Measurements from ENCODE around the gene DCANP1. TPM values are rescaled to one million over a fixed set of nuclear protein-coding genes. Genes with fewer than 3 reads are reported as not detected.

Gene DCANP1
- total RNA-seq, 3 donors from 2014 or later: not detected

DNA sequence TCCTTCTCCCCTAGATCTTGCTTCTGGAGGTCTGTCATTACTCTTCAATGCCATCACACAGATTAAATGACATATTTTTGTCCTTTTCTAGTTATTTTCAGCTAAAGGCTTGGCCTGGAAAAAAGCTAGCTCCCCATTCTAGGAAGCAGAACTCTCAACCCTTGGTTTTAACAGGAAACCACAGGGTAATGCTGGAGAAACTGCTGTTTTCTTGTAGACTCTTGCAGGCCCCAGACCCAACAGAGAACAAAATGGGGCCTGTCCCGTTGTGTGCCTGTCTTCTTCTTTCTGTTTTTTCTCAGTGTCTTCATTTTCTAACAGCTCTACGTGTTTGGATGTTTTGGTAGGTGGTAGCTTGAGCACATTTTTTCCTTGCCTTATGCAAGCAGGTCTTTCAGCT, 21.5 kb downstream of the DCANP1 start:
- Histone ChIP-seq H3K4me3 (no peak overlapping the region), H3K4me1 (ENCODE audit: low read depth) (no peaks in the 10 kb centered on the region), H3K9me3 (peaks cover 9% of the 10 kb centered on the region), H3K36me3 (ENCODE audit: low read depth) (no peaks in the 10 kb centered on the region)
- TF ChIP-seq, protein P1, sequence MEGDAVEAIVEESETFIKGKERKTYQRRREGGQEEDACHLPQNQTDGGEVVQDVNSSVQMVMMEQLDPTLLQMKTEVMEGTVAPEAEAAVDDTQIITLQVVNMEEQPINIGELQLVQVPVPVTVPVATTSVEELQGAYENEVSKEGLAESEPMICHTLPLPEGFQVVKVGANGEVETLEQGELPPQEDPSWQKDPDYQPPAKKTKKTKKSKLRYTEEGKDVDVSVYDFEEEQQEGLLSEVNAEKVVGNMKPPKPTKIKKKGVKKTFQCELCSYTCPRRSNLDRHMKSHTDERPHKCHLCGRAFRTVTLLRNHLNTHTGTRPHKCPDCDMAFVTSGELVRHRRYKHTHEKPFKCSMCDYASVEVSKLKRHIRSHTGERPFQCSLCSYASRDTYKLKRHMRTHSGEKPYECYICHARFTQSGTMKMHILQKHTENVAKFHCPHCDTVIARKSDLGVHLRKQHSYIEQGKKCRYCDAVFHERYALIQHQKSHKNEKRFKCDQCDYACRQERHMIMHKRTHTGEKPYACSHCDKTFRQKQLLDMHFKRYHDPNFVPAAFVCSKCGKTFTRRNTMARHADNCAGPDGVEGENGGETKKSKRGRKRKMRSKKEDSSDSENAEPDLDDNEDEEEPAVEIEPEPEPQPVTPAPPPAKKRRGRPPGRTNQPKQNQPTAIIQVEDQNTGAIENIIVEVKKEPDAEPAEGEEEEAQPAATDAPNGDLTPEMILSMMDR (IDR thresholded peaks at IDR 0.05): no peak
- DNase-seq: no peak
- intact Hi-C loops (cut with DNase I, micrococcal nuclease): no loop called here
- no peak for ATAC-seq

DNA sequence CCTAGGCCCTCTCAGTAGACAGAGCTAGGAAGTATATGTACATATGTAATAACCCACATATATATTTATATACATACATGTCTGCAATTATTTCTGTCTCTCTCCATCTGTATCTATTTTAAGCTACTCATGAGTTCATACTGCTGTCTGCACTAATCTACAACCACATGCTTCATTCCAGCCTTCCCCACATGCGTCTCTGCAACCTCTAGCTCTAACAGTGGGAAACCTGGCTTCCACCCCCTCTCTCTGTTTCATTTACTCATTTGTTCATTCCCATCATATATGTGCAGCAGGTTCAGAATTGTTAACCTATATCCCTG, 23.3 kb downstream of the DCANP1 start:
- no peaks in the 10 kb centered on the region for H3K36me3 ChIP-seq (ENCODE audit: low read depth)
- peaks cover 6% of the 10 kb centered on the region for H3K9me3 ChIP-seq
- intact Hi-C loops (cut with DNase I, micrococcal nuclease): no loop called here
- no peak overlapping the region for H3K4me3 ChIP-seq
- TF ChIP-seq, protein P1 (IDR thresholded peaks at IDR 0.05): no peak
- no peak for DNase-seq
- no peak for ATAC-seq
- H3K4me1 ChIP-seq (ENCODE audit: low read depth): no peaks in the 10 kb centered on the region

DNA sequence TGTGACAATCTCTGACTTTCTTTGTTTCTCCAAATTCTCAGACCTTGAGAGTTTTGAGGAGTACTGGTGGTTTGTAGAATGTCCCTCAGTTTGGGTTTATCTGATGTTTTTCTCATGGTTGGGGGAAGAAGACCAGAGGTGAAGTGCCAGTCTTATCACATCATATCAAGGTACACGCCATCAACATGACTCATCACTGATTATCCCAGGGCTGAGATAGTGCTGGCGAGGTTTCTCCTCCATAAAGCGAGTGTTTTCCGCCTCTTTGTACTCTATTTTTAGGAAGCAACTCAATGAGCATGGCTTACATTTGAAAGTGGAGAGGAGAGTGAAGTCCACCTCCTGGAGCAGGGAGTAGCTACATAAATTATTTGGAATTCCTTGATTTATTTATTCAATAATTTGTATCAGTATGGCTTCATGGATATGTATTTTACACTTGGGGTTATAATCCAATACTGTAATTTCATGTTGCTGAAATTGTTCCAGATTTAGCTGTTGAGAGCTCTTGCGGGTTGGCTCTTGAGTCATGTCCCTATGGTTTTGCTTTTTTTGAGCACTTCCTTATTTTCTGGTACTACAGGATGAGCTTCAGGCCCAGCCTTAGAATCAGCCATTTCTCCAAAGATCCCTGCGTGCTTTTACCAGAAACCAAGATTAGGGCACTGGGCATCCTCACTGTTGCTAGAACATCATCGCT, 23.9 kb downstream of the DCANP1 start:
- Histone ChIP-seq H3K4me3 (no peak overlapping the region), H3K36me3 (ENCODE audit: low read depth) (no peaks in the 10 kb centered on the region), H3K4me1 (ENCODE audit: low read depth) (no peaks in the 10 kb centered on the region), H3K9me3 (peaks cover under 1% of the 10 kb centered on the region)
- intact Hi-C loops (cut with DNase I, micrococcal nuclease): no loop called here
- DNase-seq: no peak
- TF ChIP-seq, protein P1 (IDR thresholded peaks at IDR 0.05): no peak
- ATAC-seq: peak; percentile 81

DNA sequence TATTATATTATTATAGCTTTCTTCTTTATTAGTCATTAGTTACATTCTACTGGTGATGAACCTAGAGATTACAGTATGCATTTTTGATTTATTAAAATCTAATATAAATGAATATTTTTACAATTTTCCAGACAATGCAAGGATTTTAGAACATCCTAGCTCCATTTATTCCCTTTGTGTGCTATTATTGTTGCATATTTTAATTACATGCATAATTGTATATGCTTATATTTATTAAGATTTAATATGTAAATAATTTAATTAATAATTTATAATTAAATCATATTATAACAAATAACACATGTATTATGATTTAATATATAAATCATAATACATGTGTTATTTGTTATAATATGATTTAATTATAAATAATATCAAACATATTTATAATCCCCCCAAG, 24.7 kb downstream of the DCANP1 start:
- Histone ChIP-seq H3K36me3 (ENCODE audit: low read depth) (no peaks in the 10 kb centered on the region), H3K4me3 (no peak overlapping the region), H3K9me3 (no peaks in the 10 kb centered on the region), H3K4me1 (ENCODE audit: low read depth) (no peaks in the 10 kb centered on the region)
- TF ChIP-seq, protein P1 (IDR thresholded peaks at IDR 0.05): no peak
- DNase-seq (no peak), ATAC-seq (no peak)
- intact Hi-C loops (cut with DNase I, micrococcal nuclease): no loop called here

DNA sequence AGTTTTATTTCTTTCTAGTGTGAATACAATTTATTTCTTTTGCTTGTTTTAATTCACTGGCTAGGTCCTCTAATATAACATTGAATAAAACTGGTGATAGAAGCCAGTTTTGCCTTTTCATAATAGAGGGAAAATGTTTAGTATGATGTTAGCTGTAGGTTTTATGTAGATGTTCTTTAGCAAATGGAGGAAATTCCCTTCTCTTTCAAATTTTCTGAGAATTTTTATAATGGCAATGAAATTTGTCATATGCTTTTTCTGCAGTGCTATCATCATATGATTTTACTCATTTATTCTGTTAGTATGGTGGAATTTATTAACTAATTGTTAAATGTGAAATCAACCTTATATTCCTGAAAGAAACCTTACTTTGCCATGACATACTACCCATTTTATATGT, 30.1 kb downstream of the DCANP1 start:
- no peak for ATAC-seq
- Histone ChIP-seq H3K36me3 (ENCODE audit: low read depth) (no peaks in the 10 kb centered on the region), H3K9me3 (no peaks in the 10 kb centered on the region), H3K4me1 (ENCODE audit: low read depth) (no peaks in the 10 kb centered on the region), H3K4me3 (no peak overlapping the region)
- TF ChIP-seq, protein P1 (IDR thresholded peaks at IDR 0.05): no peak
- DNase-seq: no peak
- intact Hi-C loops (cut with DNase I, micrococcal nuclease): no loop called here

DNA sequence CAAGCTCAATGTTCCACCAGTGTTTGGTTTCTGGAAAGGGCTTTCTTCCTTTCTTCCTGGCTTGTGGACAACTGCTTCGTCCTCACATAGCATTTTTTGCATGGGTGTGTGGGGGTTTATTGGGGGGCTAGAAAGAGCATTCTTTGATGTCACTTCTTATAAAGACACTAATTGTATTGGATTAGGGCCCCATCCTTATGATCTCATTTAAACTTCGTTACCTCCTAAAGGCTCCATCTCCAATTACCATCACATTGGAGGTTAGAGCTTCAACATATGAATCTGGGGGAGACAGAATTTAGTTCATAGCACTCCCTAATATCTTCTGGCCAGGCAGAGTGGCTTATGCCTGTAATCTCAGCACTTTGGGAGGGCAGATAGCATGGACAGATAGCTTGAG, 42.1 kb downstream of the DCANP1 start:
- Histone ChIP-seq H3K4me3 (no peak overlapping the region), H3K9me3 (no peaks in the 10 kb centered on the region), H3K36me3 (ENCODE audit: low read depth) (no peaks in the 10 kb centered on the region), H3K4me1 (ENCODE audit: low read depth) (no peaks in the 10 kb centered on the region)
- intact Hi-C loops (cut with DNase I, micrococcal nuclease): no loop called here
- TF ChIP-seq, protein P1 (IDR thresholded peaks at IDR 0.05): no peak
- no peak for DNase-seq
- ATAC-seq: no peak
